Panc1 (cell line): Measurements from ENCODE around the gene PRDX1.

Experiments
- POLR2AphosphoS5 ChIP-seq: IDR thresholded peaks from 2 replicates; pipeline ENCODE4 v1.6.1; 2012; ENCODE audit warnings: mild to moderate bottlenecking, low read depth, low read length, moderate library complexity
- SIN3A ChIP-seq: IDR thresholded peaks from 2 replicates; pipeline ENCODE4 v1.6.1; 2012; ENCODE audit warnings: low read depth, mild to moderate bottlenecking, low read length, moderate library complexity, borderline replicate concordance; ENCODE audit not compliant: insufficient read depth
- TF ChIP-seq, protein P1 (sequence below): fragments of 450-650 bp; IDR thresholded peaks from 2 replicates; pipeline ENCODE4 v1.5.1; 2017; ENCODE audit warnings: mild to moderate bottlenecking
- TF ChIP-seq, protein P2 (sequence below), 2 experiments: IDR thresholded peaks; 2 replicates each; pipeline ENCODE4 v1.6.1; 2011 to 2012; ENCODE audit warnings: low read depth in 2 of 2, control low read depth in 1 of 2, low read length in 1 of 2, mild to moderate bottlenecking in 1 of 2, moderate library complexity in 1 of 2; ENCODE audit not compliant: insufficient read depth in 1 of 2

DNA sequence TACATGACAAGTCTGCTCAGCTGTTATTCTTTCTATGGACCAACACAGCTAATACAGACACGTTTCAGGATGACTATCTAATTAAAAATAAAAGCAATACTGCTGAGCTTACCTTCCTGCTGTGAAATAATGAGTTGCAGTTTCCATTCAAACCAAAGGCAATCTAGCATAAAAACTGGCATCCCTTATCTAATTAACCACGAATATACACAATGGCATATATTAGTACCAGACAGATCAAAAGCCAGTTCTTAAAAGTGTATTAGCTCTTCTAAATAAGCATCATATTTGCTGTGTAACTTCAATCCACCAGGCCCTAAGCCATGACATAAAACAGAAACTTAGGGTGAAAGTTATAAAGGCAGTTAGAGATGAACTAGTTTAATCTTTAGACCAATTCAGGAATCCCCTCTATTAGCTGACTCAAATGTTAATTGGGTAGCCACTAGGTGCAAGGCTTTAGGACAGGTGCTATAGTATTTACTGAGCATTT, 51.3 kb downstream of the PRDX1 start:
- TF ChIP-seq, protein P1, sequence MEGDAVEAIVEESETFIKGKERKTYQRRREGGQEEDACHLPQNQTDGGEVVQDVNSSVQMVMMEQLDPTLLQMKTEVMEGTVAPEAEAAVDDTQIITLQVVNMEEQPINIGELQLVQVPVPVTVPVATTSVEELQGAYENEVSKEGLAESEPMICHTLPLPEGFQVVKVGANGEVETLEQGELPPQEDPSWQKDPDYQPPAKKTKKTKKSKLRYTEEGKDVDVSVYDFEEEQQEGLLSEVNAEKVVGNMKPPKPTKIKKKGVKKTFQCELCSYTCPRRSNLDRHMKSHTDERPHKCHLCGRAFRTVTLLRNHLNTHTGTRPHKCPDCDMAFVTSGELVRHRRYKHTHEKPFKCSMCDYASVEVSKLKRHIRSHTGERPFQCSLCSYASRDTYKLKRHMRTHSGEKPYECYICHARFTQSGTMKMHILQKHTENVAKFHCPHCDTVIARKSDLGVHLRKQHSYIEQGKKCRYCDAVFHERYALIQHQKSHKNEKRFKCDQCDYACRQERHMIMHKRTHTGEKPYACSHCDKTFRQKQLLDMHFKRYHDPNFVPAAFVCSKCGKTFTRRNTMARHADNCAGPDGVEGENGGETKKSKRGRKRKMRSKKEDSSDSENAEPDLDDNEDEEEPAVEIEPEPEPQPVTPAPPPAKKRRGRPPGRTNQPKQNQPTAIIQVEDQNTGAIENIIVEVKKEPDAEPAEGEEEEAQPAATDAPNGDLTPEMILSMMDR = no peak
- TF ChIP-seq SIN3A (no peak), POLR2AphosphoS5 (no peak)
- TF ChIP-seq, protein P2, sequence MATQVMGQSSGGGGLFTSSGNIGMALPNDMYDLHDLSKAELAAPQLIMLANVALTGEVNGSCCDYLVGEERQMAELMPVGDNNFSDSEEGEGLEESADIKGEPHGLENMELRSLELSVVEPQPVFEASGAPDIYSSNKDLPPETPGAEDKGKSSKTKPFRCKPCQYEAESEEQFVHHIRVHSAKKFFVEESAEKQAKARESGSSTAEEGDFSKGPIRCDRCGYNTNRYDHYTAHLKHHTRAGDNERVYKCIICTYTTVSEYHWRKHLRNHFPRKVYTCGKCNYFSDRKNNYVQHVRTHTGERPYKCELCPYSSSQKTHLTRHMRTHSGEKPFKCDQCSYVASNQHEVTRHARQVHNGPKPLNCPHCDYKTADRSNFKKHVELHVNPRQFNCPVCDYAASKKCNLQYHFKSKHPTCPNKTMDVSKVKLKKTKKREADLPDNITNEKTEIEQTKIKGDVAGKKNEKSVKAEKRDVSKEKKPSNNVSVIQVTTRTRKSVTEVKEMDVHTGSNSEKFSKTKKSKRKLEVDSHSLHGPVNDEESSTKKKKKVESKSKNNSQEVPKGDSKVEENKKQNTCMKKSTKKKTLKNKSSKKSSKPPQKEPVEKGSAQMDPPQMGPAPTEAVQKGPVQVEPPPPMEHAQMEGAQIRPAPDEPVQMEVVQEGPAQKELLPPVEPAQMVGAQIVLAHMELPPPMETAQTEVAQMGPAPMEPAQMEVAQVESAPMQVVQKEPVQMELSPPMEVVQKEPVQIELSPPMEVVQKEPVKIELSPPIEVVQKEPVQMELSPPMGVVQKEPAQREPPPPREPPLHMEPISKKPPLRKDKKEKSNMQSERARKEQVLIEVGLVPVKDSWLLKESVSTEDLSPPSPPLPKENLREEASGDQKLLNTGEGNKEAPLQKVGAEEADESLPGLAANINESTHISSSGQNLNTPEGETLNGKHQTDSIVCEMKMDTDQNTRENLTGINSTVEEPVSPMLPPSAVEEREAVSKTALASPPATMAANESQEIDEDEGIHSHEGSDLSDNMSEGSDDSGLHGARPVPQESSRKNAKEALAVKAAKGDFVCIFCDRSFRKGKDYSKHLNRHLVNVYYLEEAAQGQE (IDR thresholded peaks at IDR 0.05; ENCODE audit: insufficient read depth in 1 of 2, low read depth in 2 of 2, low read length in 1 of 2) = no peak
